Stimulated activated CD4-positive, alpha-beta T cell treated with anti-CD3 and anti-CD28 coated beads, Interleukin-1b, Interleukin-23, amount 100 ng/mL, for 48 hours (primary cell): ENCODE results near the gene TMEM94.
A peak's percentile ranks its signal among the peaks of the same experiment; 100 is the strongest.
"Not testable (repeated sequence)": the region's sequence is repeated elsewhere in the genome, so short reads cannot be mapped to it uniquely, and the experiment has no call there.

Experiments
- DNase-seq: peaks from one replicate; pipeline ENCODE4 v3.0.0-alpha.2; 2020

Gene TMEM94

GRCh38 chr17:75477490-75477862, 21.0 kb downstream of the TMEM94 start:
- DNase-seq, result not testable (repeated sequence)

GRCh38 chr17:75478508-75478907, 22.1 kb downstream of the TMEM94 start:
- no peak for DNase-seq

GRCh38 chr17:75480281-75480680, 23.8 kb downstream of the TMEM94 start:
- DNase-seq, result no peak

- DNase-seq, result no peak
These were observed 25.0 kb downstream of the TMEM94 start for GRCh38 chr17:75481194-75482068.

- no peak for DNase-seq
These were observed 25.9 kb downstream of the TMEM94 start for GRCh38 chr17:75482098-75482942.

- no peak for DNase-seq
These were observed 29.3 kb downstream of the TMEM94 start for GRCh38 chr17:75485688-75486087.

GRCh38 chr17:75486151-75486550, 29.7 kb downstream of the TMEM94 start:
- no peak for DNase-seq

GRCh38 chr17:75486951-75487350, 30.5 kb downstream of the TMEM94 start:
- no peak for DNase-seq

GRCh38 chr17:75487351-75488070, 31.1 kb downstream of the TMEM94 start:
- DNase-seq, result peak; percentile 22

GRCh38 chr17:75488693-75489510, 32.5 kb downstream of the TMEM94 start:
- DNase-seq, result no peak

GRCh38 chr17:75489511-75489955, 33.1 kb downstream of the TMEM94 start:
- no peak for DNase-seq

- DNase-seq, result no peak
These were observed 33.8 kb downstream of the TMEM94 start for GRCh38 chr17:75490173-75490743.

- no peak for DNase-seq
These were observed 34.7 kb downstream of the TMEM94 start for GRCh38 chr17:75490953-75491649.

GRCh38 chr17:75491680-75492079, 35.2 kb downstream of the TMEM94 start:
- DNase-seq, result no peak

GRCh38 chr17:75492555-75493168, 36.2 kb downstream of the TMEM94 start:
- DNase-seq, result no peak

GRCh38 chr17:75493476-75494129, 37.2 kb downstream of the TMEM94 start:
- DNase-seq, result no peak

- no peak for DNase-seq
These were observed 38.0 kb downstream of the TMEM94 start for GRCh38 chr17:75494326-75494877.

- no peak for DNase-seq
These were observed 39.6 kb downstream of the TMEM94 start for GRCh38 chr17:75496005-75496404.

- DNase-seq, result no peak
These were observed 41.7 kb downstream of the TMEM94 start for GRCh38 chr17:75498039-75498725.
